ENCODE results near the gene FBXL17.

GRCh38 chr5:107878661-107879060 is 503.2 kb downstream of the FBXL17 start:
- TF ChIP-seq CTCF (IDR thresholded peaks at IDR 0.05; ENCODE audit: low read depth, low read length) (no peak), EZH2phosphoT487 (IDR thresholded peaks at IDR 0.05; ENCODE audit: low read depth) (no peak)

Measured in OCI-LY3 (cell line).